PC-3 (cell line): ENCODE measurements around the gene CEP126. TPM values are rescaled to one million over a fixed set of nuclear protein-coding genes. Genes with fewer than 3 reads are reported as not detected.

Source experiments
- ATAC-seq: fragments of 200-7000 bp; cut with Tn5 transposase; 2 replicates; pipeline ENCODE4 v1.9.1; 2020; ENCODE audit warnings: mild to moderate bottlenecking, moderate library complexity
- BruUV-seq: library from RNA; stranded (reverse); fragments of 400-500 nt; replicated peaks from 2 replicates; lab custom pipeline; 2021; lab: Mats Ljungman, UMichigan
- CTCF ChIA-PET: fragments of 300-600 bp; sonication (Branson Sonifier 250); formaldehyde crosslinking; loops from one replicate; lab custom pipeline; 2022; ENCODE audit warnings: antibody characterized with exemption; lab: Charles Lee
- POLR2A ChIA-PET: fragments of 300-600 bp; sonication (Branson Sonifier 250); formaldehyde crosslinking; loops from one replicate; lab custom pipeline; 2022; ENCODE audit warnings: antibody characterized with exemption; ENCODE audit not compliant: unreplicated experiment; lab: Charles Lee
- DNase-seq: peaks from one replicate; pipeline ENCODE4 v3.0.0-alpha.2; 2015
- H2AFZ ChIP-seq: fragments of 300-600 bp; sonication (generic); 2 replicates; pipeline ENCODE4 v1.6.0; 2016; ENCODE audit warnings: antibody characterized with exemption, low read length
- H3F3A ChIP-seq: fragments of 300-600 bp; sonication (generic); one replicate; pipeline ENCODE4 v1.6.0; 2017; ENCODE audit warnings: antibody characterized with exemption, low read length, control low read depth, mild to moderate bottlenecking; ENCODE audit not compliant: unreplicated experiment
- H3K27ac ChIP-seq: fragments of 300-600 bp; sonication (generic); 2 replicates; pipeline ENCODE4 v1.5.1; 2016; ENCODE audit warnings: mild to moderate bottlenecking, low read length
- H3K27me3 ChIP-seq: fragments of 300-600 bp; sonication (generic); 2 replicates; pipeline ENCODE4 v1.6.1; 2016; ENCODE audit warnings: low read length, mixed read lengths
- H3K36me3 ChIP-seq: fragments of 300-600 bp; sonication (generic); 2 replicates; pipeline ENCODE4 v1.6.1; 2016; ENCODE audit warnings: low read depth, mixed run types, low read length, mixed read lengths
- H3K4me1 ChIP-seq: fragments of 300-600 bp; sonication (generic); 2 replicates; pipeline ENCODE4 v1.5.1; 2016; ENCODE audit warnings: low read length; ENCODE audit not compliant: insufficient read depth
- H3K4me2 ChIP-seq: fragments of 300-600 bp; sonication (generic); 2 replicates; pipeline ENCODE4 v1.6.0; 2016; ENCODE audit warnings: low read length
- H3K4me3 ChIP-seq: fragments of 300-600 bp; sonication (generic); 2 replicates; pipeline ENCODE4 v1.5.1; 2016; ENCODE audit warnings: mild to moderate bottlenecking, low read length, mixed read lengths
- H3K79me2 ChIP-seq: fragments of 300-600 bp; sonication (generic); 2 replicates; pipeline ENCODE4 v1.6.1; 2017; ENCODE audit warnings: low read length, mixed read lengths
- H3K9ac ChIP-seq: fragments of 300-600 bp; sonication (generic); 2 replicates; pipeline ENCODE4 v1.6.0; 2016; ENCODE audit warnings: mild to moderate bottlenecking, low read length
- H3K9me2 ChIP-seq: fragments of 300-600 bp; sonication (generic); replicated peaks from 2 replicates; pipeline ENCODE4 v1.6.1; 2016; ENCODE audit warnings: mixed run types, low read length, mixed read lengths
- H3K9me3 ChIP-seq: fragments of 300-600 bp; sonication (generic); 2 replicates; pipeline ENCODE4 v1.6.1; 2016; ENCODE audit warnings: low read length, mixed read lengths
- H4K20me1 ChIP-seq: fragments of 300-600 bp; sonication (generic); 2 replicates; pipeline ENCODE4 v1.6.1; 2016; ENCODE audit warnings: low read length, mixed read lengths
- CTCF ChIP-seq: fragments of 300-600 bp; sonication (generic); conservative IDR thresholded peaks from 2 replicates; pipeline ENCODE4 v1.5.1; 2017; ENCODE audit warnings: antibody characterized with exemption, low read depth, mild to moderate bottlenecking, low read length
- EZH2 ChIP-seq: fragments of 300-600 bp; sonication (generic); IDR thresholded peaks from one replicate; pipeline ENCODE4 v1.6.1; 2017; ENCODE audit warnings: antibody characterized with exemption, mild to moderate bottlenecking, low read length; ENCODE audit not compliant: unreplicated experiment
- EZH2phosphoT487 ChIP-seq: fragments of 300-600 bp; sonication (generic); IDR thresholded peaks from 2 replicates; pipeline ENCODE4 v1.6.1; 2018; ENCODE audit warnings: mild to moderate bottlenecking, antibody characterized with exemption, low read length, borderline replicate concordance
- intact Hi-C: fragments of 100-400 bp; cut with micrococcal nuclease; formaldehyde crosslinking; loops from 2 replicates; pipeline ENCODE4 v1.9.0; 2023
- total RNA-seq: library from RNA; depleted of rRNA; stranded (reverse); fragments of >200 nt; gene quantifications from 2 replicates; pipeline ENCODE4 v1.2.3, GENCODE V29; 2014

Gene CEP126
- total RNA-seq, 1 experiment from 2014 or later, result 2.5 TPM

GRCh38 chr11:102012946-102013345 is 98.1 kb downstream of the CEP126 start:
- H2AFZ ChIP-seq, result 0 out of 2 replicates have a peak overlapping the region, but pooled peaks have one; percentile 6

GRCh38 chr11:102014756-102015155 is 99.9 kb downstream of the CEP126 start:
- no peak for TF ChIP-seq EZH2
- no peak for TF ChIP-seq EZH2phosphoT487
- no peak for TF ChIP-seq CTCF
- no peaks in the 10 kb centered on the region for H4K20me1 ChIP-seq
- H3K9me3 ChIP-seq, result no peaks in the 10 kb centered on the region
- no peaks in the 10 kb centered on the region for H3K9me2 ChIP-seq
- H3K27ac ChIP-seq, result no peak overlapping the region
- no peaks in the 10 kb centered on the region for H3K27me3 ChIP-seq
- ATAC-seq (no peak), DNase-seq (no peak)
- no TSS peak for BruUV-seq
- intact Hi-C loops, result no loop called here
- POLR2A ChIA-PET, result no interaction called here
- H3K4me2 ChIP-seq, result no peak overlapping the region
- peaks cover 5% of the 10 kb centered on the region for H3F3A ChIP-seq
- H2AFZ ChIP-seq, result no peak overlapping the region
- H3K4me3 ChIP-seq, result no peak overlapping the region
- H3K79me2 ChIP-seq, result no peaks in the 10 kb centered on the region
- peaks cover 31% of the 10 kb centered on the region for H3K4me1 ChIP-seq
- CTCF ChIA-PET, result no interaction called here
- no peaks in the 10 kb centered on the region for H3K36me3 ChIP-seq
- no peak overlapping the region for H3K9ac ChIP-seq

More at GRCh38 chr11:102012946-102013345, 98.1 kb downstream of the CEP126 start:
- intact Hi-C loops, result no loop called here
- DNase-seq (no peak), ATAC-seq (no peak)
- Histone ChIP-seq H3K4me2 (no peak overlapping the region), H3K36me3 (no peaks in the 10 kb centered on the region), H3K4me1 (peaks cover 47% of the 10 kb centered on the region), H4K20me1 (no peaks in the 10 kb centered on the region), H3K9me2 (no peaks in the 10 kb centered on the region), H3K79me2 (no peaks in the 10 kb centered on the region), H3K4me3 (no peak overlapping the region), H3K9me3 (no peaks in the 10 kb centered on the region), H3F3A (peaks cover 5% of the 10 kb centered on the region), H3K27ac (no peak overlapping the region), H3K9ac (no peak overlapping the region), H3K27me3 (no peaks in the 10 kb centered on the region)
- ChIA-PET CTCF (no interaction called here), POLR2A (no interaction called here)
- TF ChIP-seq EZH2 (no peak), CTCF (no peak), EZH2phosphoT487 (no peak)
- no TSS peak for BruUV-seq

- Histone ChIP-seq H3K4me3 (no peak overlapping the region), H3K9ac (no peak overlapping the region), H3K9me2 (no peaks in the 10 kb centered on the region), H3K4me1 (peaks cover 10% of the 10 kb centered on the region; the same call in 1 of the 2 replicates), H2AFZ (0 out of 2 replicates have a peak overlapping the region, but pooled peaks have one; percentile 15), H3K79me2 (no peaks in the 10 kb centered on the region), H4K20me1 (no peaks in the 10 kb centered on the region), H3K4me2 (no peak overlapping the region), H3K9me3 (no peaks in the 10 kb centered on the region), H3K27ac (no peak overlapping the region), H3K27me3 (no peaks in the 10 kb centered on the region), H3F3A (no peaks in the 10 kb centered on the region), H3K36me3 (no peaks in the 10 kb centered on the region)
- DNase-seq (no peak), ATAC-seq (no peak; the same call in 1 of the 2 replicates)
- TF ChIP-seq EZH2 (no peak), EZH2phosphoT487 (no peak), CTCF (no peak)
- ChIA-PET CTCF (interaction anchor here (1.0 kb wide), 1 partner anchor 10 kb away, joined by 4 read pairs; no protein-coding TSS in a partner anchor), POLR2A (no interaction called here)
- no TSS peak for BruUV-seq
- intact Hi-C loops, result no loop called here
Measured at GRCh38 chr11:102017026-102017425, 102.2 kb downstream of the CEP126 start.
